AG09309 (cell line): ENCODE results near the gene APOO.
A peak's percentile ranks its signal among the peaks of the same experiment; 100 is the strongest.

Experiments
- DNase-seq: peaks from one replicate; pipeline ENCODE4 v3.0.0-alpha.2; 2010; ENCODE audit warnings: low read depth
- H3K4me3 ChIP-seq: 2 replicates; pipeline ENCODE4 v1.5.1; 2011; ENCODE audit warnings: mild to moderate bottlenecking, low read depth, low read length, moderate library complexity; ENCODE audit not compliant: control insufficient read depth
- CTCF ChIP-seq: IDR thresholded peaks from 2 replicates; pipeline ENCODE4 v1.5.1; 2011; ENCODE audit warnings: mild to moderate bottlenecking, low read depth, low read length, inconsistent platforms; ENCODE audit not compliant: insufficient read depth, control insufficient read depth; ENCODE audit errors: missing control alignments

Gene APOO

GRCh38 chrX:23786268-23786815 lies 121.4 kb downstream of the APOO start:
- no peak overlapping the region for H3K4me3 ChIP-seq
- TF ChIP-seq CTCF: no peak
- no peak for DNase-seq

GRCh38 chrX:23785580-23785979 lies 122.2 kb downstream of the APOO start:
- H3K4me3 ChIP-seq: no peak overlapping the region
- TF ChIP-seq CTCF: no peak
- no peak for DNase-seq

GRCh38 chrX:23784470-23785331 lies 123.0 kb downstream of the APOO start:
- H3K4me3 ChIP-seq: no peak overlapping the region; the same call in 1 of the 2 replicates
- TF ChIP-seq CTCF: no peak
- DNase-seq: peak; percentile 76

- no peak for TF ChIP-seq CTCF
- peak overlapping the region; percentile 75 for H3K4me3 ChIP-seq
- DNase-seq: no peak
Observed at GRCh38 chrX:23783589-23784469, 123.9 kb downstream of the APOO start.
